NB4 (cell line): ENCODE results near the gene THEMIS.

Experiments
- POLR2A ChIP-seq: IDR thresholded peaks from 2 replicates; pipeline ENCODE4 v1.6.1; 2011; ENCODE audit warnings: mild to moderate bottlenecking; ENCODE audit not compliant: insufficient read length; ENCODE audit errors: extremely low read depth
- TF ChIP-seq, protein P1 (sequence below): IDR thresholded peaks from one replicate; pipeline ENCODE4 v1.5.1; 2012; ENCODE audit warnings: low read depth, low read length

DNA sequence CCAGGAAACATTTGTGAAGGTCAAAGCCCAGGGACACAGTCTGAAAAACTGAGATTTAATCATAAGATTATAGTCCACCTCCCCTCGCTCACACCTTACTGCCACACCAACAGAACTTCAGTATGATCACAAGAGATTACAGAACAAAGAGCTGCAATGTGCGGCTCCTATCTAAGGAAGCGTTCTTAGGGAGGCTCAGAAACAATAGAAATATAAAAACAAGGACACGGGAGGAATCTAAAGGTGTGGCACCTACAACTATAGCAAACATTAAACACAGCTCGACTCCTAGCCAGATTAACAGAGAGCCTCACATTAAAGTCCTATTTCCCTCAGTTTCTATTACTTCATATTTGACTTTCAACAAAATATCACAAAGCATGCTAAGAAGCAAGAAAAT, 40.4 kb upstream of the THEMIS start:
- TF ChIP-seq, protein P1, sequence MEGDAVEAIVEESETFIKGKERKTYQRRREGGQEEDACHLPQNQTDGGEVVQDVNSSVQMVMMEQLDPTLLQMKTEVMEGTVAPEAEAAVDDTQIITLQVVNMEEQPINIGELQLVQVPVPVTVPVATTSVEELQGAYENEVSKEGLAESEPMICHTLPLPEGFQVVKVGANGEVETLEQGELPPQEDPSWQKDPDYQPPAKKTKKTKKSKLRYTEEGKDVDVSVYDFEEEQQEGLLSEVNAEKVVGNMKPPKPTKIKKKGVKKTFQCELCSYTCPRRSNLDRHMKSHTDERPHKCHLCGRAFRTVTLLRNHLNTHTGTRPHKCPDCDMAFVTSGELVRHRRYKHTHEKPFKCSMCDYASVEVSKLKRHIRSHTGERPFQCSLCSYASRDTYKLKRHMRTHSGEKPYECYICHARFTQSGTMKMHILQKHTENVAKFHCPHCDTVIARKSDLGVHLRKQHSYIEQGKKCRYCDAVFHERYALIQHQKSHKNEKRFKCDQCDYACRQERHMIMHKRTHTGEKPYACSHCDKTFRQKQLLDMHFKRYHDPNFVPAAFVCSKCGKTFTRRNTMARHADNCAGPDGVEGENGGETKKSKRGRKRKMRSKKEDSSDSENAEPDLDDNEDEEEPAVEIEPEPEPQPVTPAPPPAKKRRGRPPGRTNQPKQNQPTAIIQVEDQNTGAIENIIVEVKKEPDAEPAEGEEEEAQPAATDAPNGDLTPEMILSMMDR: no peak
- no peak for TF ChIP-seq POLR2A
